Testis (tissue), 3 donors: ENCODE results near the gene PRKAG1. TPM values are rescaled to one million over a fixed set of nuclear protein-coding genes. Genes with fewer than 3 reads are reported as not detected.

Source experiments
- DNase-seq: peaks from one replicate; pipeline ENCODE4 v3.0.0-alpha.2; 2019
- H3K27ac ChIP-seq, 2 donors: fragments of 200-600 bp; sonication (generic); one replicate each; pipeline ENCODE4 v1.5.1; 2019
- H3K27me3 ChIP-seq: fragments of 200-600 bp; sonication (generic); one replicate; pipeline ENCODE4 v1.5.1; 2019
- H3K36me3 ChIP-seq: fragments of 200-600 bp; sonication (generic); one replicate; pipeline ENCODE4 v1.5.1; 2017; ENCODE audit warnings: low read depth; ENCODE audit errors: missing control alignments
- H3K4me1 ChIP-seq: fragments of 200-600 bp; sonication (generic); one replicate; pipeline ENCODE4 v1.5.1; 2019
- H3K4me3 ChIP-seq, 2 donors: fragments of 200-600 bp; sonication (generic); one replicate each; pipeline ENCODE4 v1.5.1; 2017 to 2019
- H3K9me3 ChIP-seq: fragments of 200-600 bp; sonication (generic); one replicate; pipeline ENCODE4 v1.5.1; 2017
- CTCF ChIP-seq, 3 experiments: fragments of 450-650 bp in 2 of 3; fragments of 200-600 bp in 1 of 3; sonication (generic) in 1 of 3; IDR thresholded peaks; one replicate each; pipeline ENCODE4 v1.5.1; 2016 to 2019; ENCODE audit warnings: antibody characterized with exemption in 3 of 3, mild to moderate bottlenecking in 2 of 3, moderate library complexity in 1 of 3
- POLR2A ChIP-seq: fragments of 450-650 bp; IDR thresholded peaks from one replicate; pipeline ENCODE4 v1.6.1; 2017; ENCODE audit warnings: antibody characterized with exemption, mild to moderate bottlenecking, moderate library complexity
- WGBS, 2 donors: methylation state at CpG; one replicate each; pipeline ENCODE4 v1.1.5; 2018; 5-methylcytosine and 5-hydroxymethylcytosine counted together
- intact Hi-C: fragments of 100-400 bp; cut with DNase I; formaldehyde crosslinking; loops from one replicate; pipeline ENCODE4 v1.15.1; 2023; ENCODE audit warnings: low total_unique reads
- polyA plus RNA-seq: library from polyadenylated mRNA; stranded (reverse); fragments of 350-450 nt; fragmentation: Illumina TruSeq; extraction: RNeasy Lipid Tissue Mini Kit (QIAGEN cat#74804); gene quantifications from one replicate; pipeline ENCODE4 v1.2.3, GENCODE V29; 2014; ENCODE audit warnings: low read depth, low replicate concordance; ENCODE audit not compliant: insufficient read depth
- total RNA-seq, 2 donors: library from RNA; depleted of rRNA; stranded (reverse); fragments of >200 nt; gene quantifications; one replicate each; pipeline ENCODE4 v1.2.3, GENCODE V29; 2016

PRKAG1 gene
- total and polyA plus RNA-seq, 3 donors from 2014 or later = 52.7 to 80.7 (median 59.6) TPM

GRCh38 chr12:49049566-49050224 is 31.1 kb upstream of the PRKAG1 start:
- TF ChIP-seq CTCF (IDR thresholded peaks at IDR 0.05) (no peak), POLR2A (no peak)
- H3K36me3 ChIP-seq = no peaks in the 10 kb centered on the region
- intact Hi-C loops = no loop called here
- no peaks in the 10 kb centered on the region for H3K27me3 ChIP-seq
- WGBS, 2 donors = 83 to 92% methylated on average over 13 to 20 of the region's 20 CpGs
- no peak overlapping the region for H3K4me3 ChIP-seq
- H3K9me3 ChIP-seq = no peaks in the 10 kb centered on the region
- H3K4me1 ChIP-seq = no peaks in the 10 kb centered on the region
- no peak for DNase-seq
- no peak overlapping the region for H3K27ac ChIP-seq

GRCh38 chr12:49048953-49049352 is 30.4 kb upstream of the PRKAG1 start:
- TF ChIP-seq CTCF (IDR thresholded peaks at IDR 0.05) (no peak), POLR2A (no peak)
- no peaks in the 10 kb centered on the region for H3K9me3 ChIP-seq
- intact Hi-C loops = no loop called here
- no peak for DNase-seq
- no peaks in the 10 kb centered on the region for H3K36me3 ChIP-seq
- H3K27me3 ChIP-seq = no peaks in the 10 kb centered on the region
- H3K27ac ChIP-seq = no peak overlapping the region
- no peaks in the 10 kb centered on the region for H3K4me1 ChIP-seq
- 91 to 94% methylated on average over 10 of the region's 10 CpGs for WGBS, 2 donors
- no peak overlapping the region for H3K4me3 ChIP-seq

- H3K9me3 ChIP-seq = no peaks in the 10 kb centered on the region
- no peak overlapping the region for H3K27ac ChIP-seq
- no peak overlapping the region for H3K4me3 ChIP-seq
- no peak for TF ChIP-seq CTCF (IDR thresholded peaks at IDR 0.05)
- TF ChIP-seq POLR2A = no peak
- 91 to 93% methylated on average over 11 to 12 of the region's 12 CpGs for WGBS, 2 donors
- no peak for DNase-seq
- no peaks in the 10 kb centered on the region for H3K36me3 ChIP-seq
- intact Hi-C loops = no loop called here
- H3K27me3 ChIP-seq = no peaks in the 10 kb centered on the region
- no peaks in the 10 kb centered on the region for H3K4me1 ChIP-seq
These were observed 27.7 kb upstream of the PRKAG1 start for GRCh38 chr12:49046129-49046895.

- Histone ChIP-seq H3K36me3 (no peaks in the 10 kb centered on the region), H3K27me3 (no peaks in the 10 kb centered on the region), H3K27ac (no peak overlapping the region), H3K4me3 (no peak overlapping the region), H3K9me3 (no peaks in the 10 kb centered on the region), H3K4me1 (no peaks in the 10 kb centered on the region)
- intact Hi-C loops = no loop called here
- 94 to 100% methylated on average over 3 to 12 of the region's 12 CpGs for WGBS, 2 donors
- DNase-seq = no peak
- TF ChIP-seq CTCF (IDR thresholded peaks at IDR 0.05) (no peak), POLR2A (no peak)
These were observed 26.1 kb upstream of the PRKAG1 start for GRCh38 chr12:49044660-49045059.
